NCI-H524 (cell line): Measurements from ENCODE around the gene GNG13.
"Not testable (repeated sequence)": the region's sequence is repeated elsewhere in the genome, so short reads cannot be mapped to it uniquely, and the experiment has no call there.

Experiments
- DNase-seq, 2 experiments: peaks; one replicate each; lab custom pipeline; 2025; lab: John Stamatoyannopoulos, UW

The GNG13 gene

DNA sequence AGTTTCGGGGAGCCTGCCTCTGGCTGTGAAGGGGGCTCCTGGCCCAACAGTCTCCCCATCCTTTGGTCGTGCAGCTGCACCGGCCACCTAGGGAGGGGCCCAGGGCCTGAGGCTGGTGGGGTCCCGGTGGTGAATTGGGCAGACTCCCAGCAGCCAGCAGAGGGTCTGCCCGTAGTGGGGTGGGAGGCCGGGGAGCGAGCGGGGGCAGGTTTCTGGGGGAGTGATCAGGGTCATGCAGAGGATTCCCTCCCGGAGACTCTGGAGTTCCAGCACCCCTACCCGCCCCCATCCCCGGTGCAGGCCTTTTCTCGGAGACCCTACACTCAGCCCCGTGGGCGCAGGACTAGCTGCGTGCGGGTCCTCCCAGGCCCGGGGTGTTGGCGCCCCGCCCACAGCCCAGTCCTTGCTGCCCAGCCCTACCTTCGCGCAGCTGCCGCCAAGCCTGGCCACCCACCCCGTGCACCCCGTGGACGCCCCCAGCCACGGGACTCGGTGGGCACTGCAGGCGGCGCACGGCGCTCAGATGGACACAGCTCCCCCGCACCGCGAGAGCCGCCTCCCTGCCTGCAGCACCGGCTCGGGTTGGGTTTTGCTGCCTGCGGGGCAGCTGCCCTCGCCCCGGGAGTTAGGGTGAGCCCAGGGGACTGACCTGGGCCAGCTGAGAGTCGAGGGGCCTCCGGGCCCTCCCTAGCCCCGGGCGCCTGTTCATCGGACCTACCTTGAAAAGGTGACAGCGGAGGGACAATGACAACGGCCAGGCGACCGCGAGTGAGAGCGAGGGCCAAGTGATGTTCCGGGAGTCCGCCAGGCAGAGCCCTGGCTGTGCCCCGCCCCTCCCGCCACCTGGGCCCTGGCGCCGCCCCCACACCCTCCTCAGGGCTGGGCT is at the start of gene GNG13:
GNG13 (minus strand) TSS at position 787 of the 886 bp plus-strand sequence. CDS start 1,657 bp downstream, outside the sequence.
- DNase-seq, result no peak

DNA sequence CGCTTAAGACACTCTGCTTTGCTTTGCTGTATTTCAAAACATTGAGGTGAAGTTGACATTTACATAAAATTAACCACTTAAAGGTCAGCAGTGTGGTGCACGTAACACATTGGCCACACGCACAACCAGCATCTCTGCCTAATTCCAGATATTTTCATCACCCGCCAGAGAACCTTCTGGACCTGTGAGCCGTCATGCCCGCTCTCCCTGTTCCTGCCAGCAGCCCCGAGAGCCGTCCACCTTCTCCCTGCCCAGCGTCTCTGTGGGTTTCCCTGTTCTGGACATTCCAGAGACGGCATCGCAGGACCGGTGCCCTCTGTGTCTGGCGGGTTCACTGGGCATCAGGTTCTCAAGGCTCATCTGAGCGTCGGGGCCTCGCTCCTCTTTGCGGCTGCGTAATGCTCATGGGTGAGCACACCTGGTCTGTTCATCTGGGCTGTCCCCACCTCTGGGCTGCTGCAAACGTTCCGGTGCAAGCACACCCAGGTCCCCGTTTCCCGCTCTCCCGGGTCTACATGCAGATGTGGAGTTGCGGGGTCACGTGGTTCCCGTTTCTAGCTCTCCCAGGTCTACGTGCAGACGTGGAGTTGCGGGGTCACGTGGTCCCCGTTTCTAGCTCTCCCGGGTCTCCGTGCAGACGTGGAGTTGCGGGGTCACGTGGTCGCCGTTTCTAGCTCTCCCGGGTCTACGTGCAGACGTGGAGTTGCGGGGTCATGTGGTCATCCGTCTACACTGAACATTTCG is 48.1 kb upstream of the GNG13 start:
- DNase-seq, result no peak

DNA sequence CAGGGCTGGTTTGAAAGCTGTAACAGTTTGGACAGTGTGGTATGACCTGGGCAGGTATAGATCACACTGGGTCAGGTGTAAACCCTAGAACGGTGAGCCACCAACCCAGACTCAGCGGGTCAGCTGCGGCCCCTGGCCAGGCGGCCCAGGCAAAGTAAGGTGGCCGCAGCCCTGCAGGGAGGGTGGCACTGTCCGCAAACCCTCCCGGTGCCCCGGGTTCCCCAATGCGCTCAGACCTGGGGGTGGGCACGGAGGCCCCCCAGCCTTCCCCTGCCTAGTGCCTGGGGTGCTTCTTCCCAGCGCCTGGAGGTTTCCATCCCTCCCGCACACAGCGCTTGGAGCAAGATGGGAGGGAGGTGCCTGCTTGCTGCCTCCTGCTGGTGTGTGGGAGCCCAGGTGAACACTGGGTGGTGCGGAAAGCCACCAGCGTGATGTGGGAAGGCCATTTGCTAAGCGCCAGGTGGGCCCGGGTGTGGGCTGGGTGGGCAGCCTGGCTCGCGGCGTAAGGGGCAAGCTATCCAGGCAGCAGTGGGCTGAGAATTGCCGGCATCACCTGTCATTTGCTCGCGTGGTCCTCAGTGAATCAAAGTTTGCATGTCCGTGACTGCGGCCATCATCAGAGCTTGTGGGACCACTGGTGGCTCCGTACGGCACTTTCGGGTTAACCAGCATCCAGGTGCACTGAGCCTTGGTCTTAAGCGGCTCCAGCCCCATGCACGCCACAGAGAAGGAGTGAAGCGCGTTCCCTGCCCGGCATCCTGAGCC is 47.3 kb upstream of the GNG13 start:
- no peak for DNase-seq

DNA sequence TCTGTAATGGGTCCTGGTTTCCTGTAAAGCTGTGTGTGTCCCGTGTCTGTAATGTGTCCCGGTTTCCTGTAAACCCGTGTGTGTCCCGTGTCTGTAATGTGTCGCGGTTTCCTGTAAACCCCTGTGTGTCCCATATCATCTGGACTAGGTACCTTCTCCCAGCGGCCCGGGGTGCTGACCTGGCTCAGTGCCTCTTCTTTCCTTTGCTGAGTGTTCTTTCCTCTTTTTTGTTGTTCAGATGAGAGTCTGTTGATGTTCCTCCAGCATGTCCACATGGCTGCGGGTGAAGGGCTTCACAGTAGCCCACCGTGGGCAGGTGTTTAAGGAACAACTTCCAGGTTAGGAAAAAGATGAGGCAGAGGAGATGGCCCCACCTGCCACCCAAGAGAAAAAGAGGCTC is 46.6 kb upstream of the GNG13 start:
- DNase-seq, result no peak

DNA sequence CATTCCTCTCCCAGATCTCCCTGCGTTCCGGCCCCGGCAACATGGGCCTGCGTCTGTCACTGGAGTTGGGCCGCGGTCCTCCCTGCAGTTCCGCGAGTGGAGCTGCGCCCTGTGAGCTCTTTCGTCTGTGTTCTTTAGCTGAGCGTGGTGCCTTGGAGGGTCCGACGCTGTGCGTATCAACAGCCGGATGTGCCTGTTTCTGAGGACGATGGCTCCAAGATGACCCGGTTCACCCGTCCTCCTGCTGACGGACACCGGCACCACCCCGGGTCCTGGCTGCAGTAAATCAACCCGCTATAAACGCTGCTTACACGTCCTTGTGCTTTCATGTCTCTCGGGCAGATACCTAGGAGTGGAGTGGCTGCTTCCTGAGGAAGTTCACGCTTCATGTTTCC is 44.8 kb upstream of the GNG13 start:
- no peak for DNase-seq

DNA sequence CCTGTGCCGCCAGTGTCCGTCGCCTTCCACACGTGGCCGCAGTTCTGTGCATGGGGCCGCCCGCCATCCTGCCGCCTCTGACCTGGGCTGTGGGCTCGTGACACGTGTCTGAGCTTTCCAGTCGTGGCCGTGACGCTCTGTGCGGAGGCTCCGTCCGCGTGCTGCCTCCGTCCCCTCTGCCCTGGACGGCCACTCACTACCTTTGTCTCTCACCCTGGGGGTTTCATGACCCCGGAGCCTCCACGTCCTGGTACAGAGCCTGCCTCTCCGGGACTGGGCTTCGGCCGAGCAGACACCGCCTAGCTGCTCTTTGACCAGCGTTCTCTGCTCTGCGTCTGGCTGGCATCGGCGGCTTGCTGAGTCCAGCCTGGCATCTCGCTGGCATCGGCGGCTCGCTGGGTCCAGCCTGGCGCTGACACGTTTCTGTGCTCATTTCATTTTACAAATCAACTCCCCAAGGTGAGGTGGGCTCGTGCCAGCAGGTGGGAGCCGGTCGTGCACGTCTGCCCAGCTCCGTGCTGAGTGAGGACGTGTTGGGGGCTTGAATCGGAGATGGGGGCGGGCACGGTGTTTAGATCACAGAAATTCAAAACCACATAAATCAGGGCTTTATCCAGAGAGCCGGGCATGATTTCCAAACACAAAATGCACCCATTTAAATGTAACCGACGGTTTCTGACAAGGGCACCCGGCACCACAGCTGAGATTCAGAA is 44.3 kb upstream of the GNG13 start:
- DNase-seq, result no peak

DNA sequence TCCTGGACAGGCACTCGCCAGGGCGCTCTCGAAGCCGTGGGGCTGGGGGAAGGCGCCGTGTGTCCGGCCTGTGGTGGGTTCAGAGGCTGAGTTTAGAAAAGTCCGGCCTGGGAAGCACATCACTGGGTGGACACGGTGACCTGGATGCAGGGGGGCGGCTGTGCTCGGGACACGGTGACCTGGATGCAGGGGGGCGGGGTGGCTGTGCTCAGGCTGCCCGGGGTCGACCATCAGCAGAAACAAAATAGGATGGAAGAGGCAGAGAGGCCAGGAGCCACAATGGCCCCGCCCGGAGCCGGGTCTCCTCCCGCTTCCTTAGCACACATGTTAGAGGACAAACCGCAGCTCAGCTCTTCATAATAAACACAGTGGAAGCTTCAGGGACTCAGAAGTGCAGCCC is 43.2 kb upstream of the GNG13 start:
- DNase-seq, result no peak

- DNase-seq, result peak in 1 of 2 experiments; percentile 26
These were observed 42.4 kb upstream of the GNG13 start for GRCh38 chr16:842711-843560.

DNA sequence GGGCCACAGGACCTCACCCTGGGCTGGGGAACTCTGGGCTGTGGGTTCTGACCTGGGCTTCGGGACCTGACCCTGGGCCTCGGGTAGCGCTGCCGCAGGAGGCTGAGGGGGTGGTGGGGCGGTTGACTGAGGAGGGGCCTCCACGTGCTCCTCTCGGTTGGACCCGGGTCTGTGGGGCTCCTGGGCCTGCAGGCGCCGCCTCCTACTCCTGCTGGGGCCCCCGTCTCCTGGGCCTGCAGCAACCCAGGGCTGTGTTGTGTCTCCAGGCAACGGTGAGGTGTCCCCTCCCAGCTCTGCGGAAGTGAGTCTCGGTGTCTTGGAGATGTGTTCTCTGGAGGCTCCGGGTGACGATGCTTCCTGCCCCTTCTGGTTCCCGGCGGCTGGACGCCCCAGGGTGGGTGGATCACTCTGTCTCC is 41.5 kb upstream of the GNG13 start:
- no peak for DNase-seq

DNA sequence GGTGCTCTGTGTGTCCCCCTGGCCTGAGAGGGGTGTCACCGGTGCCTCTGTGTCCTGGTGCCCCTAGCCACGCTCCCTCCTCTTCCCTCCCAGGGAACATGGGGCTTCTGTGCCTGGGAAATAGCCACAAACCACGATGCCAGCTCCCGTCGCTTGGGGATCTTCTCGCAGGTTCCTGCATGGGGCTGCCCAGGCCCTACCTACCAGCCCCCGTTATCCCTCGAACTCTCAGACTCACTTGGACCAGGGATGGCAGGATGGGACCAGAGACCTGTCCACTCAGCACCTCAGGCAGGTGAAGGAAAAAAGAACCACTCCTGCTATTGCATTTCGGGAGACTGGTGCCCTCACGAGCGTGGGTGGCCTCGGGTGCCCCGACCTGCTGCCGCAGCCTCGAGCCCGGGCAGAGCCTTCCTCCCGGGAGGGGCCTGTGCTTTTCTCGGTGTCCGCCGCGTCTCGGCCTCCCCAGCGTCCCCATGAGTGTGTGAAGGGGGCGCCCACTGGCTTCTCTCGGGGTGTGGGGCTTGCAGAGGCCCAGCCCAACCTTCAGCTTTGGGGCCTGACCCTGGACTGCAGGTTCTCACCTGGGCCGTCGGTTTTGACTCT is 41.0 kb upstream of the GNG13 start:
- no peak for DNase-seq

DNA sequence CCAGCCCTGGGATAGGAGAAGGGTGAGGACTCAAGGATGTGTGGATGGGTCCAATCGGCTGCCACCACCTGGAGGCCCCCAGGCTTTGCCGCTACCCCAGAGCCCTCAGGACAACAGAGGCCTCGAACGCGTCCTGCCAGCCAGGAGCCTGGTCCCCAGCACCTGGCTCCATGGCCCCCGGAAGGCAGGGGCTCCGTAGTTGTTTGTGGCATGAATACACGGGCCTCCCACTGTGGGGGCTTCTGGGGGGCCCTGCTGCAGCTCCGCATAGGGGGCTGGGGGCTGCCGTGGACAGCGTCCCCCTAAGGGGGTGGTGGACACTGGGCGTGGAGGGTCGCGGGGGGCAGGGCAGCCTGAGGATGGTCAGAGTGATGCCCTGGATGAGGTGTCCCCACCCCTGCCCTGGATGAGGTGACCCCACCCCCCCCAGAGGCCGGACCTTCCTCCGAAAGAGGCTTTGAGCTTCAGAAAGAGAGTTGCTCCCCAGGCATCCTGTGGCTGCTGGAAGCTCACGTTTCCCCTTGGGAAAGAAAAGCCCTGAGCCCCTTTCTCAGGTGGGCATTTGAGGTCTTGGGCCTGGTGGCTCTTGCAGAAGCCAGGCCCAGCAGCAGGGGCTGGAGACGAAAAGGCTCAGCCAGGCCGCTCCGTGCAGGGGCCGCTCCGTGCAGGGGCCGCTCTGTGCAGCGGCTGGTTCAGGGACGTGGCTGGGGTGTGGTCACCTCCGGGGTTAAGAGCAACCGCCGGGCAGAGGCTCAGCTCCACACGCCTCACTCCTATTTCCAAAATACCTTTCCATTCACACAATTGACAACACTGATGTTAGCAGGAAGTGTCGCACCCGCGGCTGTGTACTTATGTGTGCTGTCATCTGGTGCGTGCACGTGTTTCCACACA is 40.3 kb upstream of the GNG13 start:
- DNase-seq, result no peak

GRCh38 chr16:839643-840408 is 39.3 kb upstream of the GNG13 start:
- peak in 1 of 2 experiments; percentile 16 for DNase-seq

DNA sequence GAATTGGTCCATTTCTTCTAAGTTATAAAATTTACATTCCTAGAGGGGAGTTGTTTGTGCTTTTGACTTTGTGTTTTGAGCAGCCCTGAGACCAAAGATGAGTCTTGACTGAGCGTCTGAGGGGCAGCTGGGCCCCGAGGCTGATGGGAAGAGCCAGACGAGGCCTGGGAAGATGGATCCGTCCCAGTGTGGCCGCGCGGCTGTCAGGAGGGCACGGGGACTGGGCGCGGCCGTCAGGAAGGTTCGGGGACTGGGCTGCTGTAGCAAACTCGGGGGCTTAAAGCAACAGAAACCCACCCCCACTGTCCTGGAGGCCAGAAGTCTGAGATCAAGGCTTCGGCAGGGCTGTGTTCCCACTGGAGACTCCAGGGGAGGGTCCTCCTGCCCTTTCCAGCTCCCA is 38.2 kb upstream of the GNG13 start:
- DNase-seq, result no peak

DNA sequence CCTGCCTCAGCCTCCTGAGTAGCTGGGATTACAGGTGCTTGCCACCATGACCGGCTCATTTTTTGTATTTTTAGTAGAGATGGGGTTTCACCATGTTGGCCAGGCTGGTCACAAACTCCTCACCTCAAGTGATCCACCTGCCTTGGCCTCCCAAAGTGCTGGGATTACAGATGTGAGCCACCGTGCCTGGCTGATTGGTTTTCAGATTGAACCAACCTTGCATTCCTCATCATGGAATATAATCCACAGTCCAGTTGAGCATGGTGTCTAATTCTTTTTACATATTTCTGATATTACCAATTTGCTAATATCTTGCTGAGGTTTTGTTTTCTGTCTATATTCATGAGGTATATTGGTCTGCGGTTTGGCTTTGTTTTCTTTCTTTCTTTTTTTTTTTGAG is 36.3 kb upstream of the GNG13 start:
- DNase-seq, result not testable (repeated sequence)

DNA sequence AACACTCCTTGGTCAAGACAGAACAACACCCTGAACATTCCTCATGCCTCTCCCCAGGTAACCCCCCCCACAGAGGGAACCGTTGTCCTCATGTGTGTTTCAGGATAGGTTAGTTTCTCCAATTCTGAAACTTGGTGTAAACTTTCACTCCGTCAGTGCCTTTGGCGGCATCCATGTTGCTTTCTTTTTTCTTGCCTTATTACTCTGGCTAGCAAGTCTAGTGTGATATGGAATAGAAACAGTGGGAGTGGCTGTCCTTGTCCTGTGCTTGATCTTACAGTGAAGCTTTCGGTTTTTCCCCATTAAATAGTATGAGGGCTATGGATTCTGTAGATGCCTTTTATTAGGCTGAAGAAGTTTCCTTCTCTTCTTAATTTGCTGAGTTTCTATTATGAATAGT is 35.7 kb upstream of the GNG13 start:
- DNase-seq, result no peak

GRCh38 chr16:835373-835772 is 34.8 kb upstream of the GNG13 start:
- no peak for DNase-seq

- no peak for DNase-seq
These were observed 32.9 kb upstream of the GNG13 start for GRCh38 chr16:833411-833810.

GRCh38 chr16:832652-833336 is 32.3 kb upstream of the GNG13 start:
- no peak for DNase-seq
